HG03064 (cell line): ENCODE data around the gene ZNF891.

ENCODE experiments used
- ATAC-seq: cut with Tn5 transposase; IDR thresholded peaks from one replicate; pipeline ENCODE4 v1.9.1; 2021; ENCODE audit warnings: low read depth; ENCODE audit not compliant: unreplicated experiment

The ZNF891 gene

DNA sequence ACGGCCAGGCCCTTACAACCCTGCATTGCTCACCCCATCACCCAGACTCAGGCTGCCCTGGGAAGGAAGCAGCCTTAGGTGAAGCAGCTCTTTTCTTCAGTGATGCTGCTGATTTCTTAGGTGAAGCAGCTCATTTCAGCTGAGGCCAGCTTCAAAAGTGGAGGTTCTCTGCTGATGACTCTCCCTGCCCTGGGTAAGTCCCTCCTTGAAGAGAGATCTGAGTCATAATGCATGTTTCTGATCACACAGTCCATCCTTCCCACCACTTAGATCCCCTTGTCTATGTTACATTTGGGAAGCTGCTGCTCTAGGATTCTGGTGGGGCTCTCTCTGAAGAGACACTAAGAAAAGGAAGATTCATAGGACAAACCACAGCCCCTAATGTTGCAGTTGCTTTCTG, 66.5 kb downstream of the ZNF891 start:
- ATAC-seq = no peak

DNA sequence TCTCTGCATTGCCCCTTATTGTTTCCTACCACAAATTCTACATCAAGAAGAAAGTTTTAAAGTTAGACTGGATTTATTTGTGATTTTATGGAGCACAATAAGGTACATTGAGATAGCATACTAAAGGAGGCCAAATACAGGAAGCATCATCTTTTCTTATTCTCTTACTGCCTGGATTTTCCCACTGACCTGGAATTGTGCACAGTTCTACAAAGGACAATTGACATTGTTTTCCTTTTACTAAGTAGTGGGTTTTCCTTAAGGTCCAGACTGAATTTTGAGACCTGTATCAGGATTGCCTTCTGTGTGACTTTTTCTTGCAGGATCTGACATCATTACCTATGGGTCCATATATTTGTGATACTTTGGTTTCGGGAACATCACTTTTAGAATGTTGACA, 68.1 kb downstream of the ZNF891 start:
- no peak for ATAC-seq

DNA sequence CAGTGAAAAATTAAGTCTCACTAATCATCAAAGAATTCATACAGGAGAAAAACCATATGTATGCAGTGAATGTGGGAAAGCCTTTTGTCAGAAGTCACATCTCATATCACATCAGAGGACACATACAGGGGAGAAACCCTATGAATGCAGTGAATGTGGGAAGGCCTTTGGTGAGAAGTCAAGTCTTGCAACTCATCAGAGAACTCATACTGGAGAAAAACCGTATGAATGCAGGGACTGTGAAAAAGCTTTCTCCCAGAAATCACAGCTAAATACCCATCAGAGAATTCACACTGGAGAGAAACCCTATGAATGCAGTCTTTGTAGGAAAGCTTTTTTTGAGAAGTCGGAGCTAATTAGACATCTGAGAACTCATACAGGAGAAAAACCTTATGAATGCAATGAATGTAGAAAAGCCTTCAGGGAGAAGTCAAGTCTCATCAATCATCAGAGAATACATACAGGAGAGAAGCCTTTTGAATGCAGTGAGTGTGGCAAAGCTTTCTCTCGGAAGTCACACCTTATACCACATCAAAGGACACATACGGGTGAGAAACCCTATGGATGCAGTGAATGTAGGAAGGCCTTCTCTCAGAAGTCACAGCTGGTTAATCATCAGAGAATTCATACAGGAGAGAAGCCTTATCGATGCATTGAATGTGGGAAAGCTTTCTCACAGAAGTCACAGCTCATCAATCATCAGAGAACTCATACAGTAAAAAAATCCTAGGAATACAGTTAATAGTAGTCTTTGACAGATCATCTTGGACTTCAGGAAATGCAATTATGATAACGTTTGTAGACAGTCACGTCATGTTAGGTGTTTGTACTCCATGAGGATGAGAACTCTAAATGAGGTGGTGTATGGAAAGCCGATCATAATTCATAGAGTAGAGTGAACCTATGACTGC, 71.6 kb downstream of the ZNF891 start:
- ATAC-seq = no peak

DNA sequence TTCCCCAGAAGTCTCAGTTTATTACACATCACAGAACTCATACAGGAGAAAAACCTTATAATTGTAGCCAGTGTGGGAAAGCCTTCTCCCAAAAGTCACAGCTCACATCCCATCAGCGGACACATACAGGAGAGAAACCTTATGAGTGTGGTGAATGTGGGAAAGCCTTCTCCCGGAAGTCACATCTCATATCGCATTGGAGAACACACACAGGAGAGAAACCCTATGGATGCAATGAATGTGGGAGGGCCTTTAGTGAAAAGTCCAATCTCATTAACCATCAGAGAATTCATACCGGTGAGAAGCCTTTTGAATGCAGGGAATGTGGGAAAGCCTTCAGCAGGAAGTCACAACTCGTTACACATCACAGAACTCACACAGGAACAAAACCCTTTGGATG, 72.6 kb downstream of the ZNF891 start:
- no peak for ATAC-seq
